GM13976 (cell line): Measurements from ENCODE around the gene LDB1.
A peak's percentile ranks its signal among the peaks of the same experiment; 100 is the strongest.

Experiments used
- DNase-seq: peaks from one replicate; pipeline ENCODE4 v3.0.0; 2012; ENCODE audit warnings: low spot score
- CTCF ChIP-seq: IDR thresholded peaks from 2 replicates; pipeline ENCODE4 v1.5.1; 2012; ENCODE audit warnings: borderline replicate concordance, mild to moderate bottlenecking; ENCODE audit not compliant: insufficient read depth; ENCODE audit errors: extremely low read depth, missing control alignments, control extremely low read depth
- in situ Hi-C: fragments of 300-500 bp; cut with MboI; formaldehyde crosslinking; loops from one replicate; pipeline ENCODE4 v1.12.0; 2022; ENCODE audit warnings: low sequenced_read_pairs, mixed read lengths, inconsistent platforms; ENCODE audit not compliant: unreplicated experiment

The LDB1 gene

GRCh38 chr10:102072673-102073527, 47.3 kb downstream of the LDB1 start:
- peak; percentile 89 for TF ChIP-seq CTCF
- in situ Hi-C loops, result loop anchor here (10.0 kb wide), 1 partner anchor 468 kb away; no protein-coding TSS in a partner anchor
- peak; percentile 82 for DNase-seq

GRCh38 chr10:102069071-102069470, 51.1 kb downstream of the LDB1 start:
- TF ChIP-seq CTCF, result no peak
- DNase-seq, result no peak
- in situ Hi-C loops, result no loop called here

GRCh38 chr10:102068216-102068615, 52.0 kb downstream of the LDB1 start:
- no peak for TF ChIP-seq CTCF
- in situ Hi-C loops, result no loop called here
- DNase-seq, result no peak

- no peak for TF ChIP-seq CTCF
- in situ Hi-C loops, result no loop called here
- no peak for DNase-seq
Measured at GRCh38 chr10:102067091-102067916, 52.9 kb downstream of the LDB1 start.

- DNase-seq, result no peak
- TF ChIP-seq CTCF, result no peak
- in situ Hi-C loops, result no loop called here
Measured at GRCh38 chr10:102066399-102067088, 53.6 kb downstream of the LDB1 start.
